Measurements from ENCODE around the gene CPB2. TPM values are rescaled to one million over a fixed set of nuclear protein-coding genes. Genes with fewer than 3 reads are reported as not detected.

Gene CPB2
- total and polyA plus RNA-seq, 2 of the 8 experiments (the other 6 are each of a cell fraction or from before 2014, with no cell fraction given) = not detected

DNA sequence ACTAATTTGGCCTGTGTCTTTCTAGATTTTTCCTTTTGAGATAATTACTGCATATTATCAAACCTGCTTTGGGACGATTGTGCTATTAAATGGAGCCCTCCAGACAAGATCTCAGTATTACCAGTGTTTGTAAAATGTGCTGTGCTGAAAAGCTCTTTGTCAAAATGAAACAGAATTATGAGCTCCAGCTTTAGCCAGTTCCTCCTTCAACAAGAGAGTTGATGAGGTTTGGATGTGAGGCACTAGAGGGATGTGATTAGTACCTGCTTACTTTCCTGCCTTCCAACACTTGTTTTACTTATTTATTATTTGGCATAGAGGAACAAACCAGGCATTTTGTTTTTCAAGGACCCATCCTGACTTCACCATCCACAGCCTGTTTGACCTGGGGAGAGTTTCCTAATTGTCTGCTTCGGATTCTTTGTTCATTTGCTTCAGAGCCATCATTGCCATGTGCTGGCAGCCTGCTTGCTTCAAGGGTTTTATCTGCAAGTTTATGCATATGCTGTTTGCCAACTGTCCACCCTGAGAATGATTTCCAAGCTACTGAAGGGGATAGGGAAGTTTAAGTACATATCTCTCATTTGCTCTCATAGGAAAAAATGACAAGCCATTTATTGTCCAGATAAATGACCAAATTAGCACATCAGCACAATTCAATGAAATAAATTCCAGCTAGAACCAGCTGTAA is 32.9 kb upstream of the CPB2 start (continued):
- TF ChIP-seq CEBPB (IDR thresholded peaks at IDR 0.05; ENCODE audit: low read depth, low read length) (no peak), SP2 (IDR thresholded peaks at IDR 0.05; ENCODE audit: low read length) (no peak)

Data from H1 (cell line).